ACHN (cell line): Measurements from ENCODE around the gene GPR101.
"Not testable (repeated sequence)": the region's sequence is repeated elsewhere in the genome, so short reads cannot be mapped to it uniquely, and the experiment has no call there.

Experiments
- DNase-seq: peaks from one replicate; pipeline ENCODE4 v3.0.0-alpha.2; 2015
- in situ Hi-C: cut with HindIII; loops from 2 replicates; pipeline ENCODE4 v1.10.0; 2017; ENCODE audit warnings: low sequenced_read_pairs, low pct_ligation_motif_present, low pct_unique_long_range_greater_than_20kb

Gene GPR101

DNA sequence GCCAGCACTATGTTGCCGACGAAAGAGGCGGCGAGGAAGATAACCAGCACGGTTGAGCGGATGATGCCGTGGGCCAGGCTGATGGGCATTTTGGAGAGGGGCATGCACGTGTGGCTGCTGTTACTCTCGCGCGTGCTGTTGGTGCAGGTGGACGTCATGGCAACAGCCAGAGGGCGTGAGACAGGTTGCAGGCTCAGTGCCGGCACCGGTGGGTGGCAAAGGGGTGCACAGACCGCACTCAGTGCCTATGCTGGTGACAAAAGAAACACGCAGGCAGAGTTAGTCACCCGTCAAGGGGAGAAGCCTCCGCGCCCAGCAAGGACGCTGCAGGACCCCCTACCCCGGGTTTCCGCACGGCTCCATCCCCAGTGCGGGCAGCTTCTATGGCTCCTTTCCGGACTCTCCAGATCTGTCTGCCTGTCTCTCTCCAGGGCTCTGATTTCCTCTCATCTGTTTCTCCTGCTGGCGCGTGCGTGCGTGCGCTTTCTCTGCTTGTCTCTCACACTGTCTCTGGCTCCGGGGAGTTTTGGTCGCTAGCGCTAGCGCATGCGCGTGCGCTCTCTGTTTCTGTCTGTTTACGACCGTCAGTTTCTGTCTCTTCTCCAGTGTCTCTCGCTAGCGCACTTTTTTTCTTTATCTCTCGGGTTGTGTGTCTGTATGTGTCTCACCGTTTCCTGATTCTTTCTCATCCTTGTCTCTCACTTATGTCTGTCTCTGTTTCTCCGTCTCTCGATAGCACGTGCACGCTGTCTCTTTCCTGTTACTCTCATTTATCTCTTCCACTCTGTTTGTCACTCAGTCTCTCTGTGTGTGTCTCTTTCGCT is 2.1 kb downstream of the GPR101 start:
- DNase-seq = peak; percentile 28
- in situ Hi-C loops = no loop called here

GRCh38 chrX:137031039-137031438 is 2.8 kb downstream of the GPR101 start:
- in situ Hi-C loops = no loop called here
- no peak for DNase-seq

DNA sequence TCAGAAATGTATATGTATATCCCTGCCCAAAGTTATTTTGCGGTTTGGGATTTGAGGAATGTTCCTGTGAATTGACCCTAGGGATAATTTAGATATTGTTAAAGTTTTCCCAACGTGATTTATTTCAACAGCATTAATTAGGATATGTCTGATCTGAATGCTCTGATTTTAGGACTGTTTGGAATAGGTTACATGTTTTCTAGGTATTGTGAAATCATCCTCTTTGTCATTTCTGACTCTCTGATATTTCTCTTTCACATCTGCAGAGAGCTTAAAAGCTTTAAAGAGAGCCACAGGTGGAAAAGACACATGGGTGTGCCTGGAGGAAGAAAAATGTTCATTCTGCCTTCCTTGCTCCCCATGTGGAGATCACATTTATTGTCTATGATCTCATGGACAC is 5.1 kb downstream of the GPR101 start:
- in situ Hi-C loops = no loop called here
- no peak for DNase-seq

- in situ Hi-C loops = no loop called here
- DNase-seq = no peak
Measured at GRCh38 chrX:137025930-137026329, 7.9 kb downstream of the GPR101 start.

DNA sequence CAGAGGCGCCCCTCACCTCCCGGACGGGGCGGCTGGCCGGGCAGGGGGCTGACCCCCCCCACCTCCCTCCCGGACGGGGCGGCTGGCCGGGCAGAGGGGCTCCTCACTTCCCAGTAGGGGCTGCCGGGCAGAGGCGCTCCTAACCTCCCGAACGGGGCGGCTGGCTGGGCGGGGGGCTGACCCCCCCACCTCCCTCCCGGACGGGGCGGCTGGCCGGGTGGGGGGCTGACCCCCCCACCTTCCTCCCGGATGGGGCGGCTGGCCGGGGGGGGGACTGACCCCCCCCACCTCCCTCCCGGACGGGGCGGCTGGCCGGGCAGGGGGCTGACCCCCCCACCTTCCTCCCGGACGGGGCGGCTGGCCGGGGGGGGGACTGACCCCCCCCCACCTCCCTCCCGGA is 33.6 kb downstream of the GPR101 start:
- in situ Hi-C loops, DNase-seq: not testable (repeated sequence)

GRCh38 chrX:136999024-136999423 is 34.8 kb downstream of the GPR101 start:
- DNase-seq = no peak
- in situ Hi-C loops = no loop called here
